Lower lobe of right lung (tissue), 2 donors: ENCODE measurements around the gene RNF26. TPM values are rescaled to one million over a fixed set of nuclear protein-coding genes. Genes with fewer than 3 reads are reported as not detected.

Experiments
- ATAC-seq, 2 donors: fragments of 200-7000 bp; cut with Tn5 transposase; one replicate each; pipeline ENCODE4 v1.9.1; 2020 to 2022; ENCODE audit warnings: mild to moderate bottlenecking in 2 of 2, moderate library complexity in 2 of 2
- DNase-seq: peaks from one replicate; pipeline ENCODE4 v3.0.0-alpha.2; 2020
- H3K27ac ChIP-seq: fragments of 200-600 bp; one replicate; pipeline ENCODE4 v1.8.0; 2022
- H3K27me3 ChIP-seq: fragments of 200-600 bp; one replicate; pipeline ENCODE4 v1.8.0; 2022; ENCODE audit warnings: low read depth
- H3K36me3 ChIP-seq: fragments of 200-600 bp; one replicate; pipeline ENCODE4 v1.8.0; 2022; ENCODE audit warnings: mild to moderate bottlenecking
- H3K4me1 ChIP-seq: fragments of 200-600 bp; one replicate; pipeline ENCODE4 v1.8.0; 2022
- H3K4me3 ChIP-seq: fragments of 200-600 bp; one replicate; pipeline ENCODE4 v1.8.0; 2022; ENCODE audit warnings: mild to moderate bottlenecking
- H3K9me3 ChIP-seq: fragments of 200-600 bp; one replicate; pipeline ENCODE4 v1.8.0; 2022
- intact Hi-C: fragments of 100-400 bp; cut with DNase I; formaldehyde crosslinking; loops from one replicate; pipeline ENCODE4 v1.11.0; 2022
- total RNA-seq: library from RNA; stranded (reverse); fragmentation: NEBNext Ultra II Directional; extraction: Animal tissue kit (Norgen Biotek cat#: 25700); gene quantifications from one replicate; pipeline ENCODE4 v1.2.1, GENCODE V29; 2021
- TF ChIP-seq, protein P1 (sequence below): fragments of 200-600 bp; IDR thresholded peaks from one replicate; pipeline ENCODE4 v1.8.0; 2022; ENCODE audit warnings: antibody characterized with exemption, mild to moderate bottlenecking
- donor health status: DM: no; HTN: yes; CAD: no; lungs with severe emphysema.

Gene RNF26
- total RNA-seq, 1 donor from 2014 or later = 19.3 TPM

DNA sequence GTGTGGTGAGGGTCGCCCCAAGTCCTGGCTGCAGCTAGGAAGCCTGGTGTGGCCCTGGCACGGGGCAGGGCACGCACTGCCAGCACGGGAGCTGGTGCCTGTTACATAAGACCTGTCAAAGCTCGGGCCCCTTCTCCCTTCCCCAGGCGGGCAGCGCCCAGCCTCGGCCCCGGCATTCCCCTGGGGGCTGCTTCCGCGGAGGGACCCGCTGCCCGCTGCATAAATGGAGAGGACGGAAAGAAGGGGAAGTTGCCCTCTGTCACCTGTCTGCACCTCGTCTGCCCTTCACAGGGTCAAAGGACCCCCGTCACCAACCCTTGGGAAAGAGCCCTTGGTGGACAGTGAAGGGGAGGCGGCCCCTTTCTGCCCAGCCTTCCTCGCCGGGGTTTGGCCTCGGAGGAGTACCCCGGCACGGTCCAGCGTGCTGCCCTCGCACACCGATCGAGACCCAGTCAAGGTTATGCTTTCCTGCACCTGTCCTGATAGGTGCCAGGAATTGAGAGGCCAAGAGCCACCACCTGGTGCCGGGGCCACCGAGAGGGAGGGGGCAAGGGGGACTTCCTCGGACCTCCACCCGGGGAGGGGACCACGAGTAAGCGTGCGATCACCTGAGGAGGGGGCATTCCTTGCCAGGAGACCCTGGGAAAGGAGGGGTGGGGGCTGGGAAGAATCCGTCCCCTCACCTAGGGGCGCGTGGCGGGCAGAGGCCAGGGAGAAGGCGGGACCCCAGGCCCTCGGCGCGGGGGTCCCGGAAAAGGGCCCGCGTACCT lies 28.9 kb downstream of the RNF26 start:
- TF ChIP-seq, protein P1, sequence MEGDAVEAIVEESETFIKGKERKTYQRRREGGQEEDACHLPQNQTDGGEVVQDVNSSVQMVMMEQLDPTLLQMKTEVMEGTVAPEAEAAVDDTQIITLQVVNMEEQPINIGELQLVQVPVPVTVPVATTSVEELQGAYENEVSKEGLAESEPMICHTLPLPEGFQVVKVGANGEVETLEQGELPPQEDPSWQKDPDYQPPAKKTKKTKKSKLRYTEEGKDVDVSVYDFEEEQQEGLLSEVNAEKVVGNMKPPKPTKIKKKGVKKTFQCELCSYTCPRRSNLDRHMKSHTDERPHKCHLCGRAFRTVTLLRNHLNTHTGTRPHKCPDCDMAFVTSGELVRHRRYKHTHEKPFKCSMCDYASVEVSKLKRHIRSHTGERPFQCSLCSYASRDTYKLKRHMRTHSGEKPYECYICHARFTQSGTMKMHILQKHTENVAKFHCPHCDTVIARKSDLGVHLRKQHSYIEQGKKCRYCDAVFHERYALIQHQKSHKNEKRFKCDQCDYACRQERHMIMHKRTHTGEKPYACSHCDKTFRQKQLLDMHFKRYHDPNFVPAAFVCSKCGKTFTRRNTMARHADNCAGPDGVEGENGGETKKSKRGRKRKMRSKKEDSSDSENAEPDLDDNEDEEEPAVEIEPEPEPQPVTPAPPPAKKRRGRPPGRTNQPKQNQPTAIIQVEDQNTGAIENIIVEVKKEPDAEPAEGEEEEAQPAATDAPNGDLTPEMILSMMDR = no peak
- Histone ChIP-seq H3K27ac (no peak overlapping the region), H3K9me3 (no peaks in the 10 kb centered on the region), H3K36me3 (no peaks in the 10 kb centered on the region), H3K4me3 (peak overlapping the region; percentile 51), H3K4me1 (peaks cover 41% of the 10 kb centered on the region), H3K27me3 (peaks cover 21% of the 10 kb centered on the region)
- intact Hi-C loops = no loop called here
- DNase-seq (no peak), ATAC-seq (no peak)

DNA sequence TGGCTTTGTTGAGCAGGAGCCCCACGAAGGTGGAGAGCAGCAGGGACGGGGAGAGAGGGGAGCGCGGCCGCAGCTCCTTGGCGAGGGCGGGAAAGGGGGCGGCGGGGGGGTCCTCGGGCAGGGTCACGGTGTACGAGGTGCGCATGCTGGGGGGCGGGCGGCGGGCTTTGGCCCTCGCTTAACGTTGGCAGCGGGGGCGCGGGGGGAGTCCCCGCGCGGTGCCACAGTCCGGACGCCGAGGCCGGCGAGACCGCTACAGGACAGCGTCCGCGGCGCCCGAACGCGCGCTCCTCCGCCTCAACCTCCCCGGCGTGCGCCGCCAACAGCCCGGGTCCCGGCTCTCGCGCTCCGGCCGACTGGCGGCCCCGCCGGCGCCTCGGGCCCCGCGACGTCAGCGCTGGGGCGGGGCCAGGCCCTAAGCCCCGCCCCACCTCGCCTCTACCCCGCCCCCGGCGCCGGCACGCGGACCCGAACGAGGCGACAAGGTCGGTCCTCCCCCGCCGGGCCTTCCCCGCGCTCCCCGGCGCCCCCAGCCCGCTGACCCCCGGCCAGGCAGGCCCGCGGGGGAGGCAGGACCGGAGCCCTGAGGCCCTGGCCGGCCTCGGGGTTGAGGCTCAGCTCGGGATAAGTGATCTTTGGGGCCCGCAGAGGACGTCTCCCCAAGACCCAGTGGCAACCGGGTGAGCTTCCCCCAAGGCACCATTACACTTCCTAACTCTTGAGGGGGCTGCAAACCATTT lies 29.7 kb downstream of the RNF26 start:
- Histone ChIP-seq H3K4me1 (peaks cover 49% of the 10 kb centered on the region), H3K9me3 (no peaks in the 10 kb centered on the region), H3K4me3 (peak overlapping the region; percentile 51), H3K27ac (no peak overlapping the region), H3K36me3 (no peaks in the 10 kb centered on the region), H3K27me3 (peaks cover 21% of the 10 kb centered on the region)
- TF ChIP-seq, protein P1 = no peak
- intact Hi-C loops = no loop called here
- peak; percentile 70 for DNase-seq
- peak; percentile 78 to 83 for ATAC-seq

DNA sequence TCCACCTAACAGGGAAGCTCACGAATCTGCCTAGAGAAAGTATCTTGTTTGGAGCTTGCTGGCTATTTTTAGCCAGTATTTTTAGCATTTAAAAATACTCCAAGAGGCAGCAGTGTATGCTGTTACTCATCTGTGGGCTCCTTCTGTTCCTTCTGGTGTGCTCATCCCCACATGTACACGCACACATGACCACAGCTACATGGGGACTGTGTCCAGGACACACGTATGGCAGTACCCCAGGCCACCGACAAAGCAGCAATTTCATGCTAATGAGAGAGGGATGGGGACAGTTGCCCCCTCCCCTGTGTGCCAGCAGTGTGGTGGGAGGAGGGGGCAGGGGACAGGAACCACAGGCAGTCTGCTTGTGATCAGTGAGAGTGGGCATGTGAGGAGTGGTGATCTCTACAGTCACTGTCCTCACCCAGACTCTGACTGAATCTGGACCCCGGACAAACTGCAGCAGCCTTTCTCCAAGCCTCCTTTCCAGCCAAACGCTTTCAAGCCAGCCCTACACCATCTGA lies 30.8 kb downstream of the RNF26 start:
- Histone ChIP-seq H3K4me3 (no peak overlapping the region), H3K9me3 (no peaks in the 10 kb centered on the region), H3K27me3 (peaks cover 21% of the 10 kb centered on the region), H3K27ac (no peak overlapping the region), H3K36me3 (no peaks in the 10 kb centered on the region), H3K4me1 (peaks cover 54% of the 10 kb centered on the region)
- ATAC-seq (no peak), DNase-seq (no peak)
- TF ChIP-seq, protein P1 = no peak
- intact Hi-C loops = no loop called here

DNA sequence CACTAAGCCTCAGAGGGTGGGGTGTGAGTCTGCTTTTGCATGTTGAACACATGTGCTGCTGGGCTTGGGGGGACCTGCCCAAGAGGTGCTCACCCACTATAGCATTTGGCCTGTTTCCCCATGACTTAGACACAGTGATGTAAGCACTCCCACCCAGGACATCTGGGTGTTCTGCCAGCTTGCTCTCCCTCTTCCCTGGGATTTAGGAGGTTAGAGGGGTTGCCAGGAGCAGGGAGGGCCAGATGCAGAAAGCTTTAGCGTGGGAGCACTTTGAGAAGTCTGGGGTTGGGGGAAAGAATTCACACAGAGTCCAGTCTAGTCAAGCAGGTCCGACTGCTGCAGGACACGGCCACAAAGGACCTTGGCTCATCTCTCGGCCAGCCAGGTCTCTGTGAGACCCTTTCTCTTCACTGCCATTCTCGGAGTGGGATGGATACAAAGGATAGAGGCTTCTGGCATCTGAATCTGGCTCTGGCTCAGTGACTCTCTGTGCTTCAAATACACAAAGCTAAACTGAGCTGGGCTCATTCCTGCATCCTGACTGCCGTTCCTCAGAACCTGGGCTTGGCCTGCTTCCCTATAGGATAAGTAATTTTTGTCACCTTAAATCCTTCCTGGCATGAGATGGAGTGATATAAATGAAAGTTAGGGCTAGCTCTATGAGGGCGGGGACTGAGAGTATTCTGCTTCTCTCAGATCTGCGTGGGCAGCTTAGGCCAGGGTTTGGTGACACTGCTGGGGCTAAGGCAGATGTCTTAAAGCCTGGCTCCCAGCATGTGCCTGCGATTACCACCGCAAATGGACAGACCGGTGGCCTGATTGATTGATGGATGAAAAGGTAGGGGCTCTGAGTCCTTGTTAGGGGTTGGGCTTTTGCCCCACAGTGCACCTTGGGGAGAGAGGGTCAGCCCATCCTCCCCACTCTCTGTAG lies 32.6 kb downstream of the RNF26 start:
- Histone ChIP-seq H3K36me3 (no peaks in the 10 kb centered on the region), H3K4me3 (no peak overlapping the region), H3K9me3 (no peaks in the 10 kb centered on the region), H3K4me1 (peaks cover 51% of the 10 kb centered on the region), H3K27me3 (peaks cover 21% of the 10 kb centered on the region), H3K27ac (no peak overlapping the region)
- intact Hi-C loops = no loop called here
- TF ChIP-seq, protein P1 = no peak
- ATAC-seq (no peak), DNase-seq (no peak)

DNA sequence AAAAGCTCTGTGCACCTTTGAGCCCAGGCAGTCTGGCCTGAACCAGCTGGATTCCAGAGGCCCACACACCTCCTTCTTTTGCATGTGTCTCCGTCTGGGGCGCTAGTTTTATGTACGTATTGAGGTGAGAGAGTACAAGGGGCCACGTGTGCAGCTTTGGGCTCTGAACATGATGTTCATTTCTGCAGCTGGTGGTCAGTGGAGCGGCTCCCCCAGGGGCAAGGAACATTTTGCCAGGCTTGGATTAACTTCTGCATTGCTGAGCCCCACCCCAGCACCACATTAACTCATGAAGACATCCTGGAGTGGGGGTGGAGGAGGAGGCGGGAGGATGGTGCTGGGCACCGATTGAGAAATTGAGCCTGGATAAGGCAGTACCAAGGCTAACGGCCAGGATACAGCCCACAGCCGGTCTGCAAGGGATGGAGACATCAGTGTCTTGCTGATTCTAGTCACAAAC lies 33.4 kb downstream of the RNF26 start:
- H3K9me3 ChIP-seq = no peaks in the 10 kb centered on the region
- TF ChIP-seq, protein P1 = no peak
- H3K4me1 ChIP-seq = peaks cover 45% of the 10 kb centered on the region
- no peak for DNase-seq
- peaks cover 21% of the 10 kb centered on the region for H3K27me3 ChIP-seq
- H3K4me3 ChIP-seq = no peak overlapping the region
- no peak for ATAC-seq
- H3K36me3 ChIP-seq = no peaks in the 10 kb centered on the region
- intact Hi-C loops = no loop called here
- peak overlapping the region; percentile 36 for H3K27ac ChIP-seq
